ENCODE measurements around the gene NEK11.

NEK11 gene

GRCh38 chr3:131141770-131142169, 115.1 kb downstream of the NEK11 start:
- DNase-seq = no peak

GRCh38 chr3:131142580-131142979, 115.9 kb downstream of the NEK11 start:
- DNase-seq = no peak

GRCh38 chr3:131143802-131144201, 117.1 kb downstream of the NEK11 start:
- DNase-seq = no peak

- DNase-seq = no peak
These were observed 120.9 kb downstream of the NEK11 start for GRCh38 chr3:131147534-131147933.

- DNase-seq = no peak
These were observed 131.8 kb downstream of the NEK11 start for GRCh38 chr3:131158434-131158833.

DNA sequence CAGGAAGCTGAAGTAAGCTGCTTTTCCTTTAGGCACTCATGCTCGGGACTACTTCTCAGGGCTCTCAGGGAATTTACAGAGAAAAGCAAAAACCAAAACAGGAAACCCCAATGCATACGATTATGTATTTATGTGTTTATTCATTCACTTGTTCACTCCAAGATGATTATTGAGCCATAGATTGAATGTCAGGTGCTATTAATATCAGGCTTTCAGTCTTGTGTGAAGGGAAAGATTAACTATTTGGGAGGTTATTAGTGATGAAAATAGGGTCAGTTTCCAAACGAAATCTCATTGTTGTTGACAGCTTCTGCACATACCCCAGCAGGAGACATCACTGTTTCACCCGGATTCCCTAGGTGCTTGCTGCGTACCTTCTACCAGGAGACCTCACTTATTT, 135.8 kb downstream of the NEK11 start:
- DNase-seq = no peak

GRCh38 chr3:131167867-131168266, 141.2 kb downstream of the NEK11 start:
- no peak for DNase-seq

DNA sequence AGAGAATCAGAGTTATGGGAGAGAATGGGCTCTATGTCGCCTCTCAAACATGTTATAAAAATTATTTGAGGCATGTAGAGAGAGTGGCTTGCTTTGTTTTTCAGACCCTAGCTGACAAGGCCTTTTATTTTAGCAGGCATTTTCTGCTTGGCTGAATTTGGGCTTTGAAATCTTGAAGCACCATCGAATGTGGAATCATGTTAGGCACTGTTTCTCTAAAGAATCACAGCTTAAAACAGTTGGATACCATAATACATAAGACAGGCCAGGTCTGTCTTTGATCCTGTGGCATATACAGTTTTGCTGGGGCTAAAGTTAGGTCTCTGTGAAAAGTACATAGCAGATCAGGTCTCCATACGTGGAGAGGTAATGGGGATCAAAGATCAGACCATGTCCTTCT, 142.7 kb downstream of the NEK11 start:
- DNase-seq = no peak

DNA sequence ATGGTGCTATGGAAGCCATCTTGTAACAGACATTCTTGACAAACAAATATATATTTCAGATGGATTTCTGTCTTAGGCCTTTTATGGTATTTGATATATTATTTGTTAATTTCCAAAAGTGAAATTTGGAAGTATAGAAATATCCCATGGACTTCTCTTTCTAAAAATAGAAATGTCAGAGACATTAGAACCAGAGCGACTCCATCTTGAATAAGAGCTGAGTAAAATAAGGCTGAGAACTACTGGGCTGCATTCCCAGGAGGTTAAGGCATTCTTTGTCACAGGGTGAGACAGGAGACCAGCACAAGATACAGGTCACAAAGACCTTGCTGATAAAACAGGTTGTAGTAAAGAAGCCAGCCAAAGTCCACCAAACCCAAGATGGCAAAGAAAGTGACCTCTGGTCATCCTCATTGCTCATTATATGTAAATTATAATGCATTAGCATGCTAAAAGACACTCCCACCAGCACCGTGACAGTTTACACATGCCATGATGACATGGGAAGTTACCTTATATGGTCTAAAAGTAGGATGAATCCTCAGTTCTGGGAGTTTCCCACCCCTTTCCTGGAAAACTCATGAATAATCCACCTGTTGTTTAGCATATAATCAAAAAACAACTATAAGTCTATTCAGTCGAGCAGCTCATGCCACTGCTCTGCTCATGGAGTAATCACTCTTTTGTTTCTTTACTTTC, 146.0 kb downstream of the NEK11 start:
- DNase-seq = no peak

DNA sequence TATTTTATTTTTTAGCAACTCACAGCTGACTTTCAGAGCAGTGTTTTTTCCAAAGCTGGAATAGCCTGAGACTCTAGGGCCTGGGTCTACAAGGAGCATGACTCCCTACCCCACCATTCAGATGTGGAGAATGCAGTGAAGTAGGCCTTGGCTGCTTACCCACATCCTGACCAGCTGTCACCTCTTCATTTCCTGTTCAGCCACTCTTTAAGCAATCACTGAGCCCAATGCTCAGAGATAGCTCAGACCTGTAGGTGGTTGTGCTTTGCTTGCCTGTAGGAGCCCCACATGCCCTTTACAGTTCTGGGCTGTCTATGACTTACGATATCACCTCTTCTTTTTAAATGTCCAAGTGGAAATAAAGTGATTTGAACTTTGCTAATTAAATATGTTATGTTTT, 148.1 kb downstream of the NEK11 start:
- DNase-seq = no peak

DNA sequence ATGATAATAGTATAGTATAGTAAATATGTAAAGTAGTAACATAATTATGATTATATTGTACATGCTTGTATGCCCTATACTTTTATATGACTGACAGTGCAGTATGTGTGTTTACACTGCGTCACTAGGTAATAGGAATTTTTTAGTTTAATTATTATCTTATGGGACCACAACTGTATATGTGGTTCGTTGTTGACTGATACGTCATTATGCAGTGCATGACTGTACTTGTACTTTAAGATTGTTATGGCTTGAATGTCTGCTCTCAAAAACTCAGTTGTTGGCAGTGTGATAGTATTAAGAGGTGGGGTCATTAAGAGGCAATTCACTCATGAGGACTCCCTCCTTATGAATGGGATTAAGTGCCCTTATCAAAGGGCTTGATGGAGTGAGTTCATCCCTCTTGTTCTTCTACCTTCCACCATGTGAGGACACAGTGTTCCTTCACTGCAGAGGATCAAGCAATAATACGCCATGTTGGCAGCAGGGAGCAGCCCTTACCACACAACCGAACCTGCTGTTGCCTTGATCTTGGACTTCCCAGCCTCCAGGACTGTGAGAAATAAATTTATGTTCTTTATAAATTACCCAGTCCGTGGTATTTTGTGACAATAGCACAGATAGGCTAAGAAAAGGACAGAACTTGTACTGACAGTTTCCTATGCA, 152.2 kb downstream of the NEK11 start:
- DNase-seq = no peak

GRCh38 chr3:131192701-131193100, 166.0 kb downstream of the NEK11 start:
- DNase-seq = no peak

DNA sequence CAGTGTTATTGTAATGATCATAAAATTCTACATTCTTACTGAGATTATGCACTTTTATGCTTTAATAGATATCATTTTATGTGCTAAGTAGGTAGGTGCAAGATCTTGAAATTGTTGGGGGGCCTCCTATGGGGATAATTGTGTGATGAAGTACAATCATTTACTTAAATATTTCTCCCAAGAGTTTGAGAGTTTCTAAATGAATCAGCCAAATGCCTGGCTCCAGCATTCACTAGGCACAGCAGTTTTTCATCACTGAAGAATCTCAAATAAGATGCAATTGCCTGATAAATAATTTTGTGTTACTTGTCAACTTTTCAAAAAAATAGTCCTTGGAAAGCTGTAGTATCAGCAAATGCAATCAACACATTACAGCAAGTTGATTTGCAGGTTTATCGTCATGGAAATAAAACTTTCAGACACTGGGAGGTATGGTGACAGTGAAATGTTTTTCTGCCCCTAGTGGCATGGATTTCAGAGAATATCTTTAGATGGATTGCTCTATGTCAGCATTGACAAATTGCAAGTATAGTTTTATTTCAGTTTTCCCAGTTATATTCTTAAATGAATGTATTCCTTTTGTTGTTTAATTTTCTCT, 167.1 kb downstream of the NEK11 start:
- no peak for DNase-seq

- DNase-seq = no peak
These were observed 168.1 kb downstream of the NEK11 start for GRCh38 chr3:131194816-131195215.

DNA sequence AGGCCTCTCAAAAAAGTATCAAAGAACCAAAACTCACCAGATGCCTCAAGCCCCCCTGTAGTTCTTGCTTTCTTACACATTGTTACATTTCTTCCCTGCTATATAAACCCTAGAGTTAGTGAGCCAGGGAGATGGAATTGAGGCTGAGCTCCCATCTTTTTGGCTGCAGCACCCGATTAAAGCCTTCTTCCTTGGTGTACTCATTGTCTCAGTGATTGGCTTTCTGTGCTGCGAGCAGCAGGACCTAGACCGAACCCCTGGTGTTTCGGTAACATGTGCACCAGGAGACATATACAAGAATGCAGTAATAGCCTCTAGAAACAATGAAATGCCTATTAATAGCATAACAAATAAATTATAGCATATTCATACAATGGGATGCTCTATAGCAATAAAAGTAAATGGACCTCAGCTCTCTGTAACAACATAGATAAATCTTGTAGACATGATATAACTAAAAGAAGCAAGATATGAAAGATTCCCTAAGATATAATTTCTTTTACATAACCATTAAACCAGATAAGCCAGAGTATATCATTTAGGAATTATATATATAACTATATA, 174.0 kb downstream of the NEK11 start:
- no peak for DNase-seq

DNA sequence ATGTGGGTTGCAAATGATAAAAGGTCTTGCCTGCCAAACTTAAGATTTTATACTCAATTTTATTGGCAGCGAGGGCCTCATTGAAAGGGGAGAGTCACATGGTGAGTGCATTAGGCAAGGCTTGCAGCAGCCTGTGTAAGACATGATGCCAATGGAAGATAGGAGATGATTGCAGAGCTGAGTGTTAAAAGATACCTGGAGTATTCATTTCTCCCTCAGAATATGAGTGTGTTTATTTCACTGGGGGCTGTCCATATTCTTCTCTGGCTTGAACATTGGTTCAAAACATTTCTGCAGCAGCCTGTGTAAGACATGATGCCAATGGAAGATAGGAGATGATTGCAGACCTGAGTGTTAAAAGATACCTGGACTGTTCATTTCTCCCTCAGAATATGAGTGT, 189.7 kb downstream of the NEK11 start:
- no peak for DNase-seq

DNA sequence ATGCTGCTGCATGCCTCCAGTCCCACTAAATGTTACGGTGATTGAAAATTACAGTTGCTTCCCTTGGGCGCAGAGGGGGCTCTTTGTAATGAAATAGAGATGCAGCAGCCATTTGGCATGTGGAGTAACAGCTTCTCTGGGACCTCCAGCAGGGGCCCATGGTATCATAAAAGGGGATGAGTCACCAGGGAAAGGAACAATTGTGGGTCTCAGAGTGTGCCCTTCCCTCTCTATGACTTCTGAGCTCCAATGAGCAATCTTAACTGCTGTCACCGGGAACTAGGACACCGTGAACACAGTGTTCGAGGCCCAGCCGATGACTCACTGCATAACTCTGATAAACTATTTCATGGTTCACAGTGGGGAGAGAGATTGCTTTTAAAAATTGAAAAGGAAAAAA, 190.1 kb downstream of the NEK11 start:
- no peak for DNase-seq

DNA sequence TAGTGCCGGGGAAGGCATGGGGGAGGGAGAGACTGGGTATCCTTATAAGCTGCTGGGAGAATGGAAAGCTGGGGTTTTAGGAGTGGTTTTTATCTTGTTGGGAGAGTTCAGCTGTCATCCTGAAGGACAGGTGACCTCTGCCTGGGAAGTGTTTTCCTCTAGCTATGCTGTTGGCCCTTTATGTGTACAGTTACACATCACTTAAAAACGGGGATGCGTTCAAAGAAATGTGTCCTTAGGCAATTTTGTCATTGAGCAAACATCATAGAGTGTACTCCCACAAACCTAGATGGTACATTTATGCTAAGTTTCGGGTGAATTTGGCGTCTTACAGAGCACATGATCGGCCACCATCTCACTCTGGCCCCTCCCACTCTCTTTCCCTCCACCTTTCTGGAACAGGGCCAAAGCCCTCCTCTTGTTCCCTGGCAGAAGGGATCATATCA, 190.6 kb downstream of the NEK11 start:
- no peak for DNase-seq

DNA sequence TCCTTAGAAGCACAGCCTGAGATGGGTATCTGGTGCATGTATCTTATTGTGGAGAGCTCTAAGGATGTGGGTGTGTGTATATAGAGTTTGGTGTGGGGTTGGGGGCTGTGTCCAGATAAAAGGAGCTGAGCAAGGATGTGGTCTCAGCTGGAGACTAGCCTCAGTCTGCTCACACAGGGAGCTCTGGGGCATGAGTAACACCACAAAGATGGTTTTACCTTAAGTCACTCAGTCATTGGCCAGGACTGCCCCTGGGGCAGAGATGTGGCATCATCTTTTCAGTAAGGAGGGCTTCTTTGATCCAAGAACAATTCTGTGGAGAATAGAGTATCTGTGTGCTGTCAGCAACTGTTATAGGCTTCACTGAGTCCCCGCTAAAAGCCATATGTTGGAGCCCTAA, 191.5 kb downstream of the NEK11 start:
- no peak for DNase-seq

- no peak for DNase-seq
These were observed 195.1 kb downstream of the NEK11 start for GRCh38 chr3:131221731-131222130.

GRCh38 chr3:131222599-131222998, 195.9 kb downstream of the NEK11 start:
- DNase-seq = no peak

GRCh38 chr3:131223373-131224289, 197.0 kb downstream of the NEK11 start:
- no peak for DNase-seq
